Measurements from ENCODE around the gene CDK8. TPM values are rescaled to one million over a fixed set of nuclear protein-coding genes. Genes with fewer than 3 reads are reported as not detected.

CDK8 gene
- polyA plus RNA-seq, 3 donors: 3.0 to 10.9 (median 3.3) TPM

- H3K4me1 ChIP-seq (ENCODE audit: control insufficient read depth in 1 of 2, insufficient read depth in 2 of 2, low read length in 2 of 2): no peaks in the 10 kb centered on the region
- peaks cover 3% of the 10 kb centered on the region for H3K79me2 ChIP-seq (ENCODE audit: insufficient read depth, low read length)
- H3K4me3 Mint-ChIP-seq: no peak overlapping the region
- peaks cover 66 to 85% of the 10 kb centered on the region in 2 donors for H3K36me3 Mint-ChIP-seq
- no peaks in the 10 kb centered on the region for H3K9me3 Mint-ChIP-seq
- H3K4me3 ChIP-seq (replicated peaks in 1 of 3; ENCODE audit: low read depth in 2 of 3, low read length in 3 of 3): no peak overlapping the region
- H3K27ac ChIP-seq (ENCODE audit: low read depth in 1 of 2, low read length in 2 of 2): no peak overlapping the region
- peaks cover 15% of the 10 kb centered on the region for H4K20me1 ChIP-seq (ENCODE audit: insufficient read depth, low read length)
- no peaks in the 10 kb centered on the region for H3K4me1 Mint-ChIP-seq
- H3K9me3 ChIP-seq (replicated peaks in 1 of 2; ENCODE audit: control insufficient read depth in 1 of 2, insufficient read depth in 1 of 2, low read length in 2 of 2): no peaks in the 10 kb centered on the region
- H3K27me3 ChIP-seq (ENCODE audit: control insufficient read depth in 2 of 2, insufficient read depth in 2 of 2, low read length in 2 of 2): no peaks in the 10 kb centered on the region
- TF ChIP-seq CTCF (IDR thresholded peaks at IDR 0.05): no peak
- no CpG with 5 or more reads among the region's 1 CpG for WGBS (ENCODE audit: insufficient coverage)
- intact Hi-C loops (cut with micrococcal nuclease): no loop called here
- no peak overlapping the region for H3K9ac ChIP-seq (ENCODE audit: insufficient read depth, low read length, poor library complexity, severe bottlenecking)
- H3K27me3 Mint-ChIP-seq (ENCODE audit: low read depth in 3 of 3): no peaks in the 10 kb centered on the region
- no peak overlapping the region for H2AFZ ChIP-seq (ENCODE audit: insufficient read depth, low read depth, low read length, poor library complexity, severe bottlenecking)
- DNase-seq: no peak
- peaks cover 86 to 99% of the 10 kb centered on the region in 2 donors for H3K36me3 ChIP-seq (replicated peaks in 1 of 2; ENCODE audit: control insufficient read depth in 1 of 2, insufficient read depth in 2 of 2, low read length in 2 of 2)
- no peak overlapping the region for H3K27ac Mint-ChIP-seq
- H3K4me2 ChIP-seq (replicated peaks; ENCODE audit: extremely low read depth, low read length, poor library complexity, severe bottlenecking): no peak overlapping the region
Observed at GRCh38 chr13:26213345-26213744, 40.6 kb upstream of the CDK8 start.

GRCh38 chr13:26213982-26214381 lies 39.9 kb upstream of the CDK8 start:
- H3K4me3 Mint-ChIP-seq: no peak overlapping the region
- H4K20me1 ChIP-seq (ENCODE audit: insufficient read depth, low read length): peaks cover 15% of the 10 kb centered on the region

More at GRCh38 chr13:26213982-26214381, 39.9 kb upstream of the CDK8 start:
- Mint-ChIP-seq H3K27me3 (ENCODE audit: low read depth in 3 of 3) (no peaks in the 10 kb centered on the region), H3K4me1 (no peaks in the 10 kb centered on the region), H3K27ac (no peak overlapping the region), H3K9me3 (no peaks in the 10 kb centered on the region), H3K36me3 (peaks cover 63 to 81% of the 10 kb centered on the region in 2 donors)
- 90% methylated on average over 3 of the region's 6 CpGs for WGBS (ENCODE audit: insufficient coverage)
- no peak for TF ChIP-seq CTCF (IDR thresholded peaks at IDR 0.05)
- H3K27me3 ChIP-seq (ENCODE audit: control insufficient read depth in 2 of 2, insufficient read depth in 2 of 2, low read length in 2 of 2): no peaks in the 10 kb centered on the region
- no peak overlapping the region for H3K9ac ChIP-seq (ENCODE audit: insufficient read depth, low read length, poor library complexity, severe bottlenecking)
- H2AFZ ChIP-seq (ENCODE audit: insufficient read depth, low read depth, low read length, poor library complexity, severe bottlenecking): no peak overlapping the region
- H3K4me2 ChIP-seq (replicated peaks; ENCODE audit: extremely low read depth, low read length, poor library complexity, severe bottlenecking): no peak overlapping the region
- H3K36me3 ChIP-seq (replicated peaks in 1 of 2; ENCODE audit: control insufficient read depth in 1 of 2, insufficient read depth in 2 of 2, low read length in 2 of 2): peaks cover 88 to 99% of the 10 kb centered on the region in 2 donors
- peaks cover 3% of the 10 kb centered on the region for H3K79me2 ChIP-seq (ENCODE audit: insufficient read depth, low read length)
- H3K27ac ChIP-seq (ENCODE audit: low read depth in 1 of 2, low read length in 2 of 2): no peak overlapping the region
- H3K4me1 ChIP-seq (ENCODE audit: control insufficient read depth in 1 of 2, insufficient read depth in 2 of 2, low read length in 2 of 2): no peaks in the 10 kb centered on the region
- intact Hi-C loops (cut with micrococcal nuclease): no loop called here
- H3K9me3 ChIP-seq (replicated peaks in 1 of 2; ENCODE audit: control insufficient read depth in 1 of 2, insufficient read depth in 1 of 2, low read length in 2 of 2): no peaks in the 10 kb centered on the region
- no peak overlapping the region for H3K4me3 ChIP-seq (replicated peaks in 1 of 3; ENCODE audit: low read depth in 2 of 3, low read length in 3 of 3)
- no peak for DNase-seq
